ENCODE results near the gene KIF5A.

The KIF5A gene

GRCh38 chr12:57611827-57612710, 62.2 kb downstream of the KIF5A start:
- H4K20me1 ChIP-seq (ENCODE audit: low read depth, low read length) = no peaks in the 10 kb centered on the region
- no peaks in the 10 kb centered on the region for H3K9me3 ChIP-seq (ENCODE audit: insufficient read depth, low read length)
- H3K27ac ChIP-seq (ENCODE audit: low read depth, low read length) = no peak overlapping the region
- no peak for TF ChIP-seq CTCF (IDR thresholded peaks at IDR 0.05; ENCODE audit: insufficient read depth, low read length, poor library complexity, severe bottlenecking)
- no peak for TF ChIP-seq EZH2phosphoT487 (conservative IDR thresholded peaks at IDR 0.05; ENCODE audit: low read length)
- no peaks in the 10 kb centered on the region for H3F3A ChIP-seq (ENCODE audit: insufficient read depth)
- H3K36me3 ChIP-seq (ENCODE audit: low read length) = no peaks in the 10 kb centered on the region
- H3K9me2 ChIP-seq (replicated peaks; ENCODE audit: insufficient read depth, low read length) = no peaks in the 10 kb centered on the region
- no peak overlapping the region for H3K9ac ChIP-seq (ENCODE audit: low read length)
- no peaks in the 10 kb centered on the region for H3K27me3 ChIP-seq (ENCODE audit: low read length)
- no peak overlapping the region for H2AFZ ChIP-seq (ENCODE audit: low read depth, low read length, severe bottlenecking)
- no peaks in the 10 kb centered on the region for H3K79me2 ChIP-seq (ENCODE audit: insufficient read depth, low read length)
- no peak overlapping the region for H3K4me2 ChIP-seq (ENCODE audit: low read depth, low read length, poor library complexity, severe bottlenecking)
- no peak overlapping the region for H3K4me3 ChIP-seq (ENCODE audit: insufficient read depth, low read length, poor library complexity, severe bottlenecking)

- H3K27ac ChIP-seq (ENCODE audit: low read depth, low read length) = no peak overlapping the region
- no peaks in the 10 kb centered on the region for H3K27me3 ChIP-seq (ENCODE audit: low read length)
- H3K79me2 ChIP-seq (ENCODE audit: insufficient read depth, low read length) = no peaks in the 10 kb centered on the region
- no peak overlapping the region for H3K4me2 ChIP-seq (ENCODE audit: low read depth, low read length, poor library complexity, severe bottlenecking)
- TF ChIP-seq EZH2phosphoT487 (conservative IDR thresholded peaks at IDR 0.05; ENCODE audit: low read length) = no peak
- no peak for TF ChIP-seq CTCF (IDR thresholded peaks at IDR 0.05; ENCODE audit: insufficient read depth, low read length, poor library complexity, severe bottlenecking)
- no peak overlapping the region for H3K4me3 ChIP-seq (ENCODE audit: insufficient read depth, low read length, poor library complexity, severe bottlenecking)
- no peaks in the 10 kb centered on the region for H3K36me3 ChIP-seq (ENCODE audit: low read length)
- no peak overlapping the region for H2AFZ ChIP-seq (ENCODE audit: low read depth, low read length, severe bottlenecking)
- H3K9ac ChIP-seq (ENCODE audit: low read length) = no peak overlapping the region
- H3F3A ChIP-seq (ENCODE audit: insufficient read depth) = no peaks in the 10 kb centered on the region
- H4K20me1 ChIP-seq (ENCODE audit: low read depth, low read length) = no peaks in the 10 kb centered on the region
- no peaks in the 10 kb centered on the region for H3K9me3 ChIP-seq (ENCODE audit: insufficient read depth, low read length)
- H3K9me2 ChIP-seq (replicated peaks; ENCODE audit: insufficient read depth, low read length) = no peaks in the 10 kb centered on the region
These were observed 63.0 kb downstream of the KIF5A start for GRCh38 chr12:57612711-57613426.

- no peaks in the 10 kb centered on the region for H3K36me3 ChIP-seq (ENCODE audit: low read length)
- no peak overlapping the region for H2AFZ ChIP-seq (ENCODE audit: low read depth, low read length, severe bottlenecking)
- H3K9me2 ChIP-seq (replicated peaks; ENCODE audit: insufficient read depth, low read length) = no peaks in the 10 kb centered on the region
- no peaks in the 10 kb centered on the region for H3K27me3 ChIP-seq (ENCODE audit: low read length)
- no peaks in the 10 kb centered on the region for H3K79me2 ChIP-seq (ENCODE audit: insufficient read depth, low read length)
- TF ChIP-seq EZH2phosphoT487 (conservative IDR thresholded peaks at IDR 0.05; ENCODE audit: low read length) = no peak
- TF ChIP-seq CTCF (IDR thresholded peaks at IDR 0.05; ENCODE audit: insufficient read depth, low read length, poor library complexity, severe bottlenecking) = no peak
- H3K27ac ChIP-seq (ENCODE audit: low read depth, low read length) = no peak overlapping the region
- no peak overlapping the region for H3K9ac ChIP-seq (ENCODE audit: low read length)
- H3F3A ChIP-seq (ENCODE audit: insufficient read depth) = no peaks in the 10 kb centered on the region
- no peak overlapping the region for H3K4me2 ChIP-seq (ENCODE audit: low read depth, low read length, poor library complexity, severe bottlenecking)
- H3K9me3 ChIP-seq (ENCODE audit: insufficient read depth, low read length) = no peaks in the 10 kb centered on the region
- no peaks in the 10 kb centered on the region for H4K20me1 ChIP-seq (ENCODE audit: low read depth, low read length)
- no peak overlapping the region for H3K4me3 ChIP-seq (ENCODE audit: insufficient read depth, low read length, poor library complexity, severe bottlenecking)
These were observed 63.7 kb downstream of the KIF5A start for GRCh38 chr12:57613427-57614109.

Measured in SU-DHL-6 (cell line).